KG1 (cell line): ENCODE results near the gene PRKAR1B.

Experiments used
- DNase-seq: peaks from one replicate; lab custom pipeline; 2025; lab: John Stamatoyannopoulos, UW

PRKAR1B gene

GRCh38 chr7:727104-727805 is at the start of gene PRKAR1B:
Gene PRKAR1B (minus strand): TSS chr7:727281. CDS start chr7:711505, 15,776 bp downstream.
- no peak for DNase-seq

DNA sequence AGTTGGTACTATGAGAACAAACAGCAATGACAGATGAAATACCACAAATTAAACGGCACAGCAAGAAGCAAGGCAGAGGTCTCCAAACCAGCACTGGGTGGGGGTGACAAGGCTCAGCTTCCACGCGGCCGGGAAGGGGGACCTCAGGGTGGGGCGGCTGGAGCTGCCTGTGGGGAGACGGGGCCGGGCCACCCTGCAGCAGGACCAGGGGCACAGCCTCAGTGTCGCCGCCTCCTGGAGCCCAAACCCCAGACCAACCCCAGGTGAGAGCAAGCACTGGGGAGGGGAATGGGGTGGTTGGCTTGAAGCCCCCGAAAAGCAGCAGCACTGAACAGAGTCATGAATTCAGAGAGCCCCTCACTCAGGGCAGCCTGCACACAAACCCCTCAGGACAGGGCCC is 49.3 kb upstream of the PRKAR1B start:
- DNase-seq, result no peak

DNA sequence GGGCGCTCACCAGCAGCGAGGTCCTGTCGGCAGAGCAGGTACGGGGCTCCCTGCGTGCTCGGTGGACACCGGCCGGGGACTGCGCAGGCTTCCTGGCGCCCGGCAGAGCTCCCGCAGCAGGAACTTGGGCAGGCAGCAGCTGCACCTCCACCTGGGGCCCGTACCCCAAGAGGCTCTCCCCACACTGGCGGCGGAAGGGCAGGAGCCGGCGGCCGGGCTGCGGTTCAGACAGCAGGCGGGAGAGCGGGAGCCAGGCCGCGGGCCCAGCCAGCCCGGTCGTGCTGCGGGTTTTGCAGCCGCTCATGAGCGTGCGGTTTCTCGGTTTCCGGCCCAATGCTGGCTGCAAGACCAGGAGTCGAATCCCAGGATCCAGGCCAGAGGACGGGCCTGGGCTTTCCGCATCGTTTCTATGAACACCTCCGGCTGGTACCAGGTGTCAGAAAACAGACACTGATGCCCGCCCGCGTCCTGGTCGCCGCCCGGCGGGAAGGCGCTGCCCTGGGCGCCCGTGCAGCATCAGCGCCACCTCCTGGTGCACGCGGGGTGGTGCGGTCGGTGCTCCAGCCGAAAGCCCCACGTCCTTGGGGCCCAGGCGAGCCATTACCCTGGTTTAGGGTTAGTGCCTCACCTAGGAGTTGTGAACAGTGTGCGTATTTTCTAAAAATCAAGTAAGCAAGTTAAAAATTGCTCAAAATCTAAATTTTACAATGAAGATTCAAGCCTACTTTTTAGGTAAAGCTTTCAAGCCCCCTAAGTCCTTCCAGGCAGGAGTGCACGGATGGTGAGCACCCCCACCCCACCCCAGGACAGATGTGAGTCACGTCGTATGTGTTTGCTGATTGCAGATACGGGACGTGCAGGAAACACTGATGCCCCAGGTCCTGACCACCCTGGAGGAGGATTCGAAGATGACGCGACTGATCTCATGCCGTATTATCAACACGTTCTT is 47.4 kb upstream of the PRKAR1B start:
- peak; percentile 14 for DNase-seq

DNA sequence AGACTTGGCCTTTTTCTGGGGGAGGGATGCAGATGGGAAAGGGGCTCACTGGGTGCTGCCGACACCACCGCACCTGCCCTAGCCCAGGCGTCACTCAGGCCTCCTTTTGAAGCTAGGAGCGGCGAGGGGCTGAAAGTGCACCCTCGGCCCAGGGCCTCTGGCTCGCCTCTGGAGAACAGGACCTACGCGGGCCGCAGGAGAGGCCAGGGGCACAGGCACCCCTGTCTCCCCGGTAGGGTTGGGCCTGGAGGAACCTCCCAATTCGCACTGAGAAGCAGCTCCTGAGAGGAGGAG is 46.5 kb upstream of the PRKAR1B start:
- DNase-seq, result no peak

GRCh38 chr7:772861-773621 is 46.0 kb upstream of the PRKAR1B start:
- DNase-seq, result no peak

GRCh38 chr7:772392-772791 is 45.3 kb upstream of the PRKAR1B start:
- no peak for DNase-seq

- DNase-seq, result no peak
Measured at GRCh38 chr7:772005-772294, 44.9 kb upstream of the PRKAR1B start.

DNA sequence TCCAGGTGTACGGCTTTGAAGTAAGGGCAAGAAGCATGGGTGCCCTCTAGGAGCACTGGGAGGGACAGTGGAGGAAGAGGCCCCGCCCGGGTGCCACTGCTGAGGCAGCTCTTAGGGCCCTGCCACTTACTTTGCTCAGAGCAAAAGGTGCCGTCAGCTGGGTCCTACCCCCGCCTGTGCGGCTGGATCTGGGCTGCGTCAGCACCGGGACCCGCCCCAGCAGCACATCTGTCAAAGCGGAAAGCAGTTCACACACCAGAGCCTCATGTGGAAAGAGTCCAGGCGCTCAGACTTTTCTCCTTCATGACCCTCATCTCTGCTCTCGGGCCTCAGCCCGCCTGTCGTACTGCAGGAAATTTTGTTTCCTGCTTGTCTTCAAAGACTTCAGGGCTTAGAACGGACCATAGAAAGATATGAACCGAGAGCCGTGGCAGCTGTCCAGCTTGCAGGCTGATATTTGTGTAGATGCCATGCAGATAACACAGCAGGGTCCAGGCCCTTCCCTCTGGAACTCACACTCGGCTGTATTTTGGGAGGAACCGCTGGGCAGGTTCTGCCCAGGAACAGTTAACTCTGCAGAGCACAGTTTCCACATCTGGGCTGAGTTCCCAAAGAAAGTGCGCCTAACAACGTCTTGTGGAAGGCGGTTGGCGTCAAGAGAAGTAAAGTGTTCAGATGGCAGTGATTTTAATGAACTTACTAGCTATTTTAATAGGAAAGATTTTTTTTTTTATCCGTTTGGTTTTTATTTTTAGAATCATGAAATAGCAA is 44.3 kb upstream of the PRKAR1B start:
- DNase-seq, result no peak

GRCh38 chr7:770741-771166 is 43.7 kb upstream of the PRKAR1B start:
- no peak for DNase-seq

DNA sequence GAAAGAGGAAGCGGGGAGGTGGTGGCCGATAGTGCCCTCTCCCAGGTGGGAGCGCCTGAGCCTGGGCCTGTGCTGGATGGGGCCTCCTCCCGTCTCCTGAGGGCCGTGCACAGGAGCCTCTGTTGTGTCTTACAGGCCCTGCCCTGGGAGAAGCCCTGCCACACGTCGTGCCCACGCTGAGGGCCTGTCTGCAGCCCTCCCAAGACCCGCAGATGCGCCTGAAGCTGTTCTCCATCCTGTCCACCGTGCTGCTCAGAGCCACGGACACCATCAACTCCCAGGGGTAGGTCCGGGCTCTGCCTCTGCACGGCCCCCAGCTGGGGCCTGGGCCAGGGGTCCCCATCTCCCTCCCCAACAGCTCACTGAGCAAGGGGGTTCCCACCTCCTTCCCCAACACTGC is 43.3 kb upstream of the PRKAR1B start:
- DNase-seq, result no peak

GRCh38 chr7:768881-769504 is 41.9 kb upstream of the PRKAR1B start:
- DNase-seq, result no peak

DNA sequence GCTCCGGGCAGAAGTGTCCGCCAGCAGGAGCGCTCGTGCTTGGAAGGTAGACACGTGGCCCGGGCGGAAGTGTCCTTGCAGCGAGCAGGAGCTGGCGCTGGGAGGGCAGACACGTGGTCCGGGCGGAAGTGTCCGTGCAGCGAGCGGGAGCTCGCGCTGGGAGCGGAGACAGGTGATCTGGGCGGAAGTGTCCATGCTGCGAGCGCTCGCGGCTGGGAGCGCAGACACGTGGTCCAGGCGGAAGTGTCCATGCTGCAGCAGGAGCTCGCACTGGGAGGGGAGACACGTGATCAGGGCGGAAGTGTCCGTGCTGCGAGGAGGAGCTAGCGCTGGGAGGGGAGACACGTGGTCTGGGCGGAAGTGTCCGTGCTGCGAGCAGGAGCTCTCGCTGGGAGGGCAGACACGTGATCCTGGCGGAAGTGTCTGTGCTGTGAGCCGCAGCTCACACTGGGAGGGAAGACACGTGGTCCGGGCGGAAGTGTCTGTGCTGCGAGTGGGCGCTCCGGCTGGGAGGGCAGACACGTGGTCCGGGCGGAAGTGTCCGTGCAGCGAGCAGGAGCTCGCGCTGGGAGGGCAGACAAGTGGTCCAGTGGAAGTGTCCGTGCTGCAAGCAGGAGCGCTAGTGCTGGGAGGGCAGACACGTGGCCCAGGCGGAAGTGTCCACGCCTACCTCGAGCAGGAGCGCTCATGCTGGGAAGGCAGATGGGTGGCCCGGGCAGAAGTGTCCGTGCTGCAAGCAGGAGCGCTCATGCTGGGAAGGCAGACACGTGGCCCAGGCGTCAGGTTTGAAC is 41.1 kb upstream of the PRKAR1B start:
- no peak for DNase-seq

DNA sequence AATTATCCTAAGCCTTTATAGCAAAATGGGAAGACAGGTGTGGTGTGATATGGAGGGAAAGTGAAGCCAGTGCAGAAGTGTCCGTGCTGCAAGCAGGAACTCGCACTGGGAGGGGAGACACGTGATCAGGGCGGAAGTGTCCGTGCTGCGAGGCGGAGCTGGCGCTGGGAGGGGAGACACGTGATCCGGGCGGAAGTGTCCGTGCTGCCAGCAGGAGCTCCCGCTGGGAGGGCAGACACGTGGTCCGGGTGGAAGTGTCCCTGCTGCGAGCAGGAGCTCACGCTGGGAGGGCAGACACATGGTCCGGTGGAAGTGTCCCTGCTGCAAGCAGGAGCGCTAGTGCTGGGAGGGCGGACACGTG is 40.5 kb upstream of the PRKAR1B start:
- DNase-seq, result no peak

DNA sequence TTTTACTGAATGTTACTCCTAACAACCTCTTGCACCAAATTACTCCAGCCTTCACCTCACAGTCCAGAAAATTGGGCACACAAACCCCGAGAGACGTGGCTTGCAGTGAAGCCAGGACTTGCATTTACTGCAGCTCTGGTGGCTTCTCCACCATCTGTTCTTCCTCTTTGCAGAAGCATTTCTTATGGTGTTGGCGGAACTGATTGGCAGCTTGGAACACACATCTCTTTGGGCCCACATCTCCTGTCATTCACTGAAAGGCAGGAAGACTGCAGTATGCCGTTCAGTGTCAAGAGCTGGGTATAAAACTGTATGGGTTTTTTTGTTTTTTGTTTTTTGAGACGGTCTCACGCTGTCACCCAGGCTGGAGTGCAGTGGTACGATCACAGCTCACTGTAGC is 38.3 kb upstream of the PRKAR1B start:
- no peak for DNase-seq

GRCh38 chr7:763762-764161 is 36.7 kb upstream of the PRKAR1B start:
- no peak for DNase-seq

- DNase-seq, result no peak
Measured at GRCh38 chr7:762885-763284, 35.8 kb upstream of the PRKAR1B start.

- DNase-seq, result no peak
Measured at GRCh38 chr7:761631-762030, 34.5 kb upstream of the PRKAR1B start.

- no peak for DNase-seq
Measured at GRCh38 chr7:761101-761500, 34.0 kb upstream of the PRKAR1B start.

DNA sequence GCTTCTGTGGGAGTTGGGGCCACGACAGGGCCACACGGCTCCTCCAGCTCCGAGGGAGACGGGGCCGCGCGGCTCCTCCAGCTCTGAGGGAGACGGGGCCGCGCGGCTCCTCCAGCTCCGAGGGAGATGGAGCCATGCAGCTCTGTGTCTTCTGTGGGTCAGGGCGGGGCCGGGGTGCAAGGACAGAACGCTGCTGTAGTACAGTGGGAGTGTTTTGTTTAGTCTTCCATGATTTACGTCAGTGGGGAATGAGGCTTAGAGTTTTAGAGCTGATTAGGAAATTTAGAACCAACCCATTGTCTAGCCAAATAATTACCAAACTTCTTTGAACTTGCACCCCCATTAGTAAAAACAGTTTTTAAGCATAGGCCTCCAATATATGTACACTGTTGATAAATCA is 32.9 kb upstream of the PRKAR1B start:
- DNase-seq, result no peak

- DNase-seq, result no peak
Measured at GRCh38 chr7:759569-759968, 32.5 kb upstream of the PRKAR1B start.

- no peak for DNase-seq
Measured at GRCh38 chr7:757741-758163, 30.7 kb upstream of the PRKAR1B start.
